ENCODE measurements around the gene SHMT2. TPM values are rescaled to one million over a fixed set of nuclear protein-coding genes. Genes with fewer than 3 reads are reported as not detected.
"Not testable (repeated sequence)": the region's sequence is repeated elsewhere in the genome, so short reads cannot be mapped to it uniquely, and the experiment has no call there.

The SHMT2 gene
- total and polyA plus RNA-seq, 2 donors (not counting 3 experiments of a cell fraction or from before 2014, with no cell fraction given): 155 to 243 TPM

DNA sequence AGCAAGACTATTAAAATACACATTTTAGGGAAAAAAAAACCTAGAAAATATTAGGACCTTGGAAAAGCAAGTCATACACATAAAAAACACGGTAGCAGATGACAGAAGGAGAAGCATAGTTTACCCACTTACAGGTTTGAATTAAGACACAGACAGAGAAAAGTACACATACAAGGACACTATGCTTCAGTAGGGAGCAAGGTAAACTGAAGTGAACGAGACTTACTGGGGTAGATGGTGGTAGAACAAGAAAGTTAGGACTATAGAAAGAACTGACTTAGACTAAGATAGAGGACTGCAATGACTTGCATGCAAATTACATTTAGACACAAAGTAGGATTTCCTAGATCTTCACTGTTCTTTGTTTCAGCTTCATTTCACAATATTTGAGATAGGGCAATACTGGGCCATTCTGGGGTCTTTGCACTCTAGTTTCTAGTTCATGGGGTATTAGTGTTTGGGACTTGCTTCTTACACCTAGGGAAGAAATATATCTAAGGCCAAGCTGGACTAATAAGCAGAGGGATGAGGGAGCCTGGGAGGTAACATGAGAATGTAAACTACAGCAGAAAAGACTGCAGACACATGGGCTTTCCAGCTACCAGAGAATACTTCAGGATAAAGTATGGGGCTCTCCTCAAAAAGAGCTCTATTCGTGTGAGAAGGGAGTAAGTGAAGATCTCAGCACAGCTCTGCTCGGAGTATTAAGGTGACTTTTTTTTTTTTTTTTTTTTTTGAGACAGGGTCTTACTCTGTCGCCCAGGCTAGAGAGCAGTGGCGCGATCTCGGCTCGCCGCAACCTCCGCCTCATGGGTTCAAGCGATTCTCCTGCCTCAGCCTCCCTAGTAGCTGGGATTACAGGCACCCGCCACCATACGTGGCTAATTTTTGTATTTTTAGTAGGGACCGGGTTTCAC lies 49.2 kb downstream of the SHMT2 start:
- Histone ChIP-seq H3K79me2 (ENCODE audit: control insufficient read depth, insufficient read depth, low read length) (no peaks in the 10 kb centered on the region), H3K9me1 (replicated peaks; ENCODE audit: control insufficient read depth, extremely low read depth, insufficient read depth, low read length) (no peaks in the 10 kb centered on the region), H4K20me1 (replicated peaks; ENCODE audit: control insufficient read depth, extremely low read depth, insufficient read depth, low read length) (no peaks in the 10 kb centered on the region), H2AFZ (ENCODE audit: low read depth, low read length) (no peak overlapping the region), H3K4me3 (replicated peaks in 1 of 3; ENCODE audit: insufficient read depth in 1 of 3, low read depth in 1 of 3, low read length in 3 of 3) (no peak overlapping the region), H3K4me1 (ENCODE audit: control insufficient read depth, extremely low read depth, insufficient read depth, low read length) (peaks cover 8% of the 10 kb centered on the region), H3K9ac (replicated peaks; ENCODE audit: extremely low read depth, insufficient read depth, low read length) (no peak overlapping the region), H3K27ac (ENCODE audit: insufficient read depth, low read depth, low read length) (no peak overlapping the region), H3K9me3 (replicated peaks; ENCODE audit: control insufficient read depth, insufficient read depth, low read length) (no peaks in the 10 kb centered on the region), H3K36me3 (ENCODE audit: control insufficient read depth in 2 of 2, extremely low read depth in 1 of 2, insufficient read depth in 2 of 2, low read length in 2 of 2) (no peaks in the 10 kb centered on the region), H3K27me3 (ENCODE audit: control insufficient read depth in 2 of 2, insufficient read depth in 2 of 2, low read length in 2 of 2) (no peaks in the 10 kb centered on the region), H3K4me2 (ENCODE audit: insufficient read depth, low read length) (no peak overlapping the region)
- dilution Hi-C loops (cut with MboI; ENCODE audit: extremely low pct_ligation_motif_present, low sequenced_read_pairs) (no loop called here), intact Hi-C loops (cut with micrococcal nuclease) (no loop called here)
- no peak for FAIRE-seq
- no TSS peak for BruUV-seq (replicated peaks)
- ChIA-PET POLR2A (no interaction called here), CTCF (interaction anchor here (1.0 to 3.4 kb wide), 5 partner anchors 7 to 174 kb away, joined by 3 to 20 read pairs (median 9); no protein-coding TSS in a partner anchor)
- TF ChIP-seq, protein P1, sequence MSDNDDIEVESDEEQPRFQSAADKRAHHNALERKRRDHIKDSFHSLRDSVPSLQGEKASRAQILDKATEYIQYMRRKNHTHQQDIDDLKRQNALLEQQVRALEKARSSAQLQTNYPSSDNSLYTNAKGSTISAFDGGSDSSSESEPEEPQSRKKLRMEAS (IDR thresholded peaks at IDR 0.05; ENCODE audit: insufficient read depth, insufficient read length): no peak
- TF ChIP-seq JUN (IDR thresholded peaks at IDR 0.05; ENCODE audit: borderline replicate concordance, insufficient read depth, insufficient read length, low read depth): no peak
- no peak for DNase-seq (ENCODE audit: low read depth, low spot score)

DNA sequence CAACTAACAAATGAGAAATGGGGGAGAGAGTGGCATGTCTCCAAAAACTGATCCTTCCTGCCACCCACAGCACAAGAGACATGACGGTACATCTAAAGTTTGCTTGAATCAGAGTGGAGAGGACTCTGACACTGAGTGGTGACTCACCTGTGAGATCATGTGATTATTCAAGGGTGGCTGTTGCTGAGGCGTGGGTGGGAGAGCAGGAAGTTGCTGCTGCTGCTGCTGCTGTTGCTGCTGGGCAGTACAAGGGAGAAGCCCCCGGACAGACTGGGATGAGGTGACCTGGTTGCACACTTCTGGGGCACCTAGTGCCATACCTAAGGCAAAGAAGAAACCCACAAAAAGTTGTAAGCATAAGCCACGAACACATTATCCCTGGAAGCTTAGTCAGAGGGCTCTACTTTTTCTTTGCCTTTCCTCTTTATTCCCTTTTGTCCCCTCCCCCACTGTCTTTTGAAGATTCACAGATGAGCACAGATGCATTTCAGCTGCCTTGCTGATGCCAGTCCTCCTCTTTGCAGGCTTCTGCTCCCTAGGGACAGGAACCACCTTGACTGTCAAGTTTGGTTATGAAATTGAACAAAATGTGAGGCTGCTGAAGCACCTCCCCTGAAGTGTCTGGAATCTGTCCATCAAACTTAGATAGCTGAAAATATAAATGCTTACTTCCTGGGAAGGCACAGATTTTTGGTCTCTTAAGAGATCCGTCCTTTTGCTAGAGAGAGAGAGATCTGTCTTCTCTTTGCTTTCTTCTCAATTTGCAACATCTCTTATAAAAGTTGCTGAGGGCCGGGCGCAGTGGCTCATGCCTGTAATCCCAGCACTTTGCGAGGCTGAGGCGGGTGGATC lies 50.9 kb downstream of the SHMT2 start:
- H2AFZ ChIP-seq (ENCODE audit: low read depth, low read length): peak overlapping the region; percentile 79
- H3K36me3 ChIP-seq (ENCODE audit: control insufficient read depth in 2 of 2, extremely low read depth in 1 of 2, insufficient read depth in 2 of 2, low read length in 2 of 2): no peaks in the 10 kb centered on the region
- H3K4me2 ChIP-seq (ENCODE audit: insufficient read depth, low read length): peak overlapping the region; percentile 28
- H3K4me1 ChIP-seq (ENCODE audit: control insufficient read depth, extremely low read depth, insufficient read depth, low read length): peaks cover 8% of the 10 kb centered on the region
- POLR2A ChIA-PET: no interaction called here
- no peak overlapping the region for H3K4me3 ChIP-seq (replicated peaks in 1 of 3; ENCODE audit: insufficient read depth in 1 of 3, low read depth in 1 of 3, low read length in 3 of 3)
- peak overlapping the region; percentile 43 for H3K27ac ChIP-seq (ENCODE audit: insufficient read depth, low read depth, low read length)
- BruUV-seq (replicated peaks): no TSS peak
- peak overlapping the region; percentile 19 for H3K9ac ChIP-seq (replicated peaks; ENCODE audit: extremely low read depth, insufficient read depth, low read length)
- no peaks in the 10 kb centered on the region for H4K20me1 ChIP-seq (replicated peaks; ENCODE audit: control insufficient read depth, extremely low read depth, insufficient read depth, low read length)
- H3K27me3 ChIP-seq (ENCODE audit: control insufficient read depth in 2 of 2, insufficient read depth in 2 of 2, low read length in 2 of 2): no peaks in the 10 kb centered on the region
- peak; percentile 95 for FAIRE-seq
- no peaks in the 10 kb centered on the region for H3K9me1 ChIP-seq (replicated peaks; ENCODE audit: control insufficient read depth, extremely low read depth, insufficient read depth, low read length)
- H3K9me3 ChIP-seq (replicated peaks; ENCODE audit: control insufficient read depth, insufficient read depth, low read length): no peaks in the 10 kb centered on the region
- dilution Hi-C loops (cut with MboI; ENCODE audit: extremely low pct_ligation_motif_present, low sequenced_read_pairs) (no loop called here), intact Hi-C loops (cut with micrococcal nuclease) (no loop called here)
- TF ChIP-seq POLR2AphosphoS5 (IDR thresholded peaks at IDR 0.05; ENCODE audit: insufficient read depth, low read depth, low read length): peak; percentile 25
- peak; percentile 82 for TF ChIP-seq JUN (IDR thresholded peaks at IDR 0.05; ENCODE audit: borderline replicate concordance, insufficient read depth, insufficient read length, low read depth)
- peak; percentile 76 for TF ChIP-seq FOS (IDR thresholded peaks at IDR 0.05; ENCODE audit: borderline replicate concordance, insufficient read depth, low read length)
- TF ChIP-seq, protein P1 (IDR thresholded peaks at IDR 0.05; ENCODE audit: insufficient read depth, insufficient read length): no peak
- no peak for TF ChIP-seq POLR2A (IDR thresholded peaks at IDR 0.05; ENCODE audit: low read depth, low read length)
- DNase-seq (ENCODE audit: low read depth, low spot score): peak; percentile 73
- no peaks in the 10 kb centered on the region for H3K79me2 ChIP-seq (ENCODE audit: control insufficient read depth, insufficient read depth, low read length)
- CTCF ChIA-PET: interaction anchor here (1.0 kb wide), 1 partner anchor 10 kb away, joined by 3 read pairs; no protein-coding TSS in a partner anchor

DNA sequence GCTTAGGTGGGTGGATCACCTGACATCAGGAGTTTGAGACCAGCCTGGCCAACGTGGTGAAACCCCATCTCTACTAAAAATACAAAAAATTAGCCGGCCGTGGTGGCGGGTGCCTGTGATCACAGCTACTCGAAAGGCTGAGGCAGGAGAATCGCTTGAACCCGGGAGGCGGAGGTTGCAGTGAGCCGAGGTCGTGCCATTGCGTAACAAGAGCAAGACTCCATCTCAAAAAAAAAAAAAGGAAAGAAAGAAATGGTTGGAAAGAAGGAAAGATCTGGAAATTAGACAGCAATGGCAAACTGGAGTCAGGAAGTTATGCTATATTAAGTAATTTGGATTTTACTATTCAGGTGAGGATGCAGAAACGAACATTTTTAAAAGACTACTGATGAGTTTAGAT lies 52.6 kb downstream of the SHMT2 start:
- H3K4me3 ChIP-seq (replicated peaks in 1 of 3; ENCODE audit: insufficient read depth in 1 of 3, low read depth in 1 of 3, low read length in 3 of 3); H3K27ac ChIP-seq (ENCODE audit: insufficient read depth, low read depth, low read length); POLR2A ChIA-PET; dilution Hi-C loops (cut with MboI; ENCODE audit: extremely low pct_ligation_motif_present, low sequenced_read_pairs); H3K27me3 ChIP-seq (ENCODE audit: control insufficient read depth in 2 of 2, insufficient read depth in 2 of 2, low read length in 2 of 2); DNase-seq (ENCODE audit: low read depth, low spot score); H3K9ac ChIP-seq (replicated peaks; ENCODE audit: extremely low read depth, insufficient read depth, low read length); H4K20me1 ChIP-seq (replicated peaks; ENCODE audit: control insufficient read depth, extremely low read depth, insufficient read depth, low read length); H3K79me2 ChIP-seq (ENCODE audit: control insufficient read depth, insufficient read depth, low read length); H2AFZ ChIP-seq (ENCODE audit: low read depth, low read length); BruUV-seq (replicated peaks); intact Hi-C loops (cut with micrococcal nuclease); H3K9me1 ChIP-seq (replicated peaks; ENCODE audit: control insufficient read depth, extremely low read depth, insufficient read depth, low read length); FAIRE-seq; H3K9me3 ChIP-seq (replicated peaks; ENCODE audit: control insufficient read depth, insufficient read depth, low read length); H3K4me1 ChIP-seq (ENCODE audit: control insufficient read depth, extremely low read depth, insufficient read depth, low read length); H3K36me3 ChIP-seq (ENCODE audit: control insufficient read depth in 2 of 2, extremely low read depth in 1 of 2, insufficient read depth in 2 of 2, low read length in 2 of 2); H3K4me2 ChIP-seq (ENCODE audit: insufficient read depth, low read length): not testable (repeated sequence)
- CTCF ChIA-PET: interaction anchor here (1.0 to 1.3 kb wide), 2 partner anchors 18 to 25 kb away, joined by 4 to 5 read pairs; no protein-coding TSS in a partner anchor
